H1 (cell line): ENCODE data around the gene CXCR5. TPM values are rescaled to one million over a fixed set of nuclear protein-coding genes. Genes with fewer than 3 reads are reported as not detected.

Experiments used
- CHD7 ChIP-seq: fragments of 300-600 bp; sonication (generic); IDR thresholded peaks from 2 replicates; pipeline ENCODE4 v1.7.1; 2012; ENCODE audit warnings: low read length, moderate library complexity, mild to moderate bottlenecking, inconsistent platforms; ENCODE audit not compliant: insufficient replicate concordance
- polyA plus RNA-seq, 7 experiments: library from polyadenylated mRNA; depleted of rRNA in 3 of 7; stranded (reverse) in 5 of 7; unstranded in 2 of 7; fragments of >200 nt in 5 of 7; fragments of 200-250 nt in 2 of 7; gene quantifications; 1 replicate in 5 of 7; 2 replicates in 1 of 7; 4 replicates in 1 of 7; pipeline versions ENCODE4 v1.2.1 to v1.2.3, GENCODE V29; 2011 to 2013; ENCODE audit warnings: missing spikeins in 2 of 7, mixed read lengths in 2 of 7
- total RNA-seq: library from RNA; stranded (reverse); fragmentation: NEBNext Ultra II Directional; extraction: Animal tissue kit (Norgen Biotek cat#: 25700); gene quantifications from 2 replicates; pipeline ENCODE4 v1.2.1, GENCODE V29; 2021

The CXCR5 gene
- total and polyA plus RNA-seq, 2 of the 8 experiments (the other 6 are each of a cell fraction or from before 2014, with no cell fraction given) = not detected

- TF ChIP-seq CHD7 = no peak
These were observed 41.2 kb downstream of the CXCR5 start (continued) for GRCh38 chr11:118924591-118925585.
